IMR-90 (cell line): ENCODE data around the gene CUX1. TPM values are rescaled to one million over a fixed set of nuclear protein-coding genes. Genes with fewer than 3 reads are reported as not detected.

ENCODE experiments used
- ATAC-seq: fragments of 200-7000 bp; cut with Tn5 transposase; 2 replicates; pipeline ENCODE4 v1.9.1; 2020; ENCODE audit warnings: low read depth, mild to moderate bottlenecking, moderate library complexity
- BruUV-seq: library from RNA; stranded (reverse); fragments of 400-500 nt; replicated peaks from 2 replicates; lab custom pipeline; 2021; lab: Mats Ljungman, UMichigan
- CTCF ChIA-PET: fragments of 300-600 bp; formaldehyde crosslinking; extraction: SDS; loops from one replicate; lab custom pipeline; 2021; ENCODE audit warnings: antibody characterized with exemption; lab: Yijun Ruan, JAX
- POLR2A ChIA-PET: fragments of 300-600 bp; sonication (Branson Sonifier 250); formaldehyde crosslinking; loops from one replicate; lab custom pipeline; 2022; ENCODE audit warnings: antibody characterized with exemption; ENCODE audit not compliant: unreplicated experiment; lab: Charles Lee
- DNase-seq: peaks from one replicate; pipeline ENCODE4 v3.0.0; 2013
- H2AFZ ChIP-seq: replicated peaks from 2 replicates; pipeline ENCODE3; 2013; ENCODE audit warnings: low read length, mild to moderate bottlenecking; ENCODE audit not compliant: poor library complexity
- H2AK5ac ChIP-seq: 2 replicates; pipeline ENCODE4 v1.6.1; 2013; ENCODE audit warnings: low read depth, low read length, inconsistent platforms
- H2AK9ac ChIP-seq: replicated peaks from 2 replicates; pipeline ENCODE3; 2013; ENCODE audit warnings: mild to moderate bottlenecking, low read depth, low read length, moderate library complexity; ENCODE audit not compliant: poor library complexity
- H2BK120ac ChIP-seq: 2 replicates; pipeline ENCODE4 v1.6.1; 2013; ENCODE audit warnings: low read depth, low read length, inconsistent platforms
- H2BK15ac ChIP-seq: 3 replicates; pipeline ENCODE4 v1.6.1; 2013; ENCODE audit warnings: low read depth, low read length, inconsistent platforms
- H2BK20ac ChIP-seq: 2 replicates; pipeline ENCODE4 v1.6.1; 2013; ENCODE audit warnings: low read depth, mild to moderate bottlenecking, inconsistent platforms, low read length, moderate library complexity
- H2BK5ac ChIP-seq: 2 replicates; pipeline ENCODE4 v1.6.1; 2013; ENCODE audit warnings: mild to moderate bottlenecking, low read depth, low read length, inconsistent platforms; ENCODE audit not compliant: poor library complexity, severe bottlenecking
- H3K14ac ChIP-seq: replicated peaks from 2 replicates; pipeline ENCODE4 v1.6.1; 2013; ENCODE audit warnings: low read depth, low read length, inconsistent platforms
- H3K18ac ChIP-seq: 2 replicates; pipeline ENCODE4 v1.6.1; 2013; ENCODE audit warnings: low read depth, low read length, control low read depth
- H3K23ac ChIP-seq: 2 replicates; pipeline ENCODE4 v1.6.1; 2013; ENCODE audit warnings: low read depth, low read length, inconsistent platforms
- H3K27ac ChIP-seq: 2 replicates; pipeline ENCODE4 v1.5.1; 2013; ENCODE audit warnings: mild to moderate bottlenecking, control low read depth, low read length; ENCODE audit not compliant: insufficient read depth
- H3K27me3 ChIP-seq: 2 replicates; pipeline ENCODE4 v1.6.1; 2013; ENCODE audit warnings: low read length; ENCODE audit not compliant: control insufficient read depth, insufficient read depth
- H3K36me3 ChIP-seq: 2 replicates; pipeline ENCODE4 v1.6.1; 2013; ENCODE audit warnings: low read length, mixed read lengths; ENCODE audit not compliant: control insufficient read depth, insufficient read depth
- H3K4ac ChIP-seq: 2 replicates; pipeline ENCODE4 v1.6.1; 2013; ENCODE audit warnings: low read depth, low read length, inconsistent platforms
- H3K4me1 ChIP-seq: 2 replicates; pipeline ENCODE4 v1.6.1; 2013; ENCODE audit warnings: low read length, mixed read lengths; ENCODE audit not compliant: control insufficient read depth, insufficient read depth
- H3K4me2 ChIP-seq: 2 replicates; pipeline ENCODE4 v1.6.1; 2013; ENCODE audit warnings: low read depth, mild to moderate bottlenecking, control low read depth, low read length, moderate library complexity
- H3K4me3 ChIP-seq: 2 replicates; pipeline ENCODE4 v1.5.1; 2013; ENCODE audit warnings: low read depth, mild to moderate bottlenecking, control low read depth, low read length, moderate library complexity; ENCODE audit not compliant: insufficient read depth
- H3K56ac ChIP-seq: 2 replicates; pipeline ENCODE4 v1.6.1; 2013; ENCODE audit warnings: low read length, inconsistent platforms; ENCODE audit not compliant: insufficient read depth; ENCODE audit errors: extremely low read depth
- H3K79me1 ChIP-seq, 2 experiments: 2 replicates each; pipeline ENCODE4 v1.6.1; 2013; ENCODE audit warnings: low read length in 2 of 2, inconsistent platforms in 1 of 2, low read depth in 1 of 2
- H3K9ac ChIP-seq: 2 replicates; pipeline ENCODE4 v1.6.1; 2013; ENCODE audit warnings: low read depth, low read length, control low read depth
- H3K9me1 ChIP-seq: 2 replicates; pipeline ENCODE4 v1.6.1; 2013; ENCODE audit warnings: low read length, inconsistent platforms; ENCODE audit not compliant: insufficient read depth
- H3K9me3 ChIP-seq: 2 replicates; pipeline ENCODE4 v1.6.1; 2013; ENCODE audit warnings: low read length; ENCODE audit not compliant: control insufficient read depth, insufficient read depth
- H4K20me1 ChIP-seq: 2 replicates; pipeline ENCODE4 v1.6.1; 2013; ENCODE audit warnings: low read length, inconsistent platforms; ENCODE audit not compliant: insufficient read depth
- H4K5ac ChIP-seq: 2 replicates; pipeline ENCODE4 v1.6.1; 2013; ENCODE audit warnings: mild to moderate bottlenecking, low read depth, low read length, control low read depth
- H4K8ac ChIP-seq, 2 experiments: 2 replicates each; pipeline ENCODE4 v1.6.1; 2013; ENCODE audit warnings: low read depth in 2 of 2, low read length in 2 of 2, control low read depth in 1 of 2, inconsistent platforms in 1 of 2
- H4K91ac ChIP-seq: 2 replicates; pipeline ENCODE4 v1.6.1; 2013; ENCODE audit warnings: low read depth, low read length, inconsistent platforms; ENCODE audit not compliant: insufficient read depth
- CHD1 ChIP-seq: IDR thresholded peaks from 2 replicates; pipeline ENCODE4 v1.6.1; 2012; ENCODE audit warnings: low read depth, low read length, improper control_type of control experiment
- MAFK ChIP-seq: IDR thresholded peaks from 2 replicates; pipeline ENCODE4 v1.6.1; 2012; ENCODE audit warnings: low read depth, low read length, improper control_type of control experiment
- MAZ ChIP-seq: IDR thresholded peaks from 2 replicates; pipeline ENCODE4 v1.6.1; 2012; ENCODE audit warnings: low read depth, mild to moderate bottlenecking, low read length, improper control_type of control experiment, moderate library complexity, borderline replicate concordance
- POLR2A ChIP-seq: IDR thresholded peaks from 2 replicates; pipeline ENCODE4 v1.6.1; 2012; ENCODE audit warnings: mild to moderate bottlenecking, low read depth, low read length
- RAD21 ChIP-seq: IDR thresholded peaks from 2 replicates; pipeline ENCODE4 v1.6.1; 2012; ENCODE audit warnings: low read length, improper control_type of control experiment
- WGBS, 2 experiments: methylation state at CpG; one replicate each; pipeline versions ENCODE4 v1.1.5 to v1.1.7; 2013; ENCODE audit warnings: missing lambda C conversion rate in 2 of 2; ENCODE audit not compliant: insufficient read length in 1 of 2; ENCODE audit errors: extremely low coverage in 2 of 2; 5-methylcytosine and 5-hydroxymethylcytosine counted together
- dilution Hi-C: fragments of 300-500 bp; cut with HindIII; formaldehyde crosslinking; loops from one replicate; pipeline ENCODE4 v1.14.3; 2018; ENCODE audit warnings: low sequenced_read_pairs; ENCODE audit not compliant: unreplicated experiment
- in situ Hi-C: fragments of 300-500 bp; cut with MboI; formaldehyde crosslinking; loops from 3 replicates; pipeline ENCODE4 v1.14.3; 2019; ENCODE audit warnings: low sequenced_read_pairs, inconsistent platforms, mixed read lengths
- intact Hi-C: fragments of 100-400 bp; cut with micrococcal nuclease; formaldehyde crosslinking; loops from 2 replicates; pipeline ENCODE4 v1.10.0; 2022
- polyA plus RNA-seq, 3 experiments: library from polyadenylated mRNA; depleted of rRNA; stranded (reverse); fragments of >200 nt; gene quantifications; 2 replicates each; pipeline ENCODE4 v1.2.3, GENCODE V29; 2012; ENCODE audit warnings: low replicate concordance in 1 of 3
- total RNA-seq: library from RNA; depleted of rRNA; stranded (reverse); fragments of >200 nt; gene quantifications from 2 replicates; pipeline ENCODE4 v1.2.3, GENCODE V29; 2012

CUX1 gene
- total and polyA plus RNA-seq, 2 of the 4 experiments (the other 2 are of a cell fraction), result 19.7 to 46.4 TPM

GRCh38 chr7:102106625-102107024, 289.2 kb downstream of the CUX1 start:
- no TSS peak for BruUV-seq
- Histone ChIP-seq H3K4me3 (no peak overlapping the region), H2AK5ac (no peak overlapping the region), H4K8ac (no peak overlapping the region), H4K91ac (no peak overlapping the region), H3K56ac (no peak overlapping the region), H3K36me3 (peaks cover 27% of the 10 kb centered on the region), H4K20me1 (no peaks in the 10 kb centered on the region), H3K14ac (no peak overlapping the region), H2BK20ac (no peak overlapping the region), H3K4me1 (no peaks in the 10 kb centered on the region), H3K27me3 (no peaks in the 10 kb centered on the region), H4K5ac (no peak overlapping the region), H3K9me1 (0 out of 2 replicates have a peak, but pooled peaks cover 4% of the 10 kb centered on the region), H3K9me3 (no peaks in the 10 kb centered on the region), H3K27ac (no peak overlapping the region), H2AFZ (peak overlapping the region; percentile 8), H3K23ac (no peak overlapping the region), H2AK9ac (peak overlapping the region; percentile 37), H3K18ac (no peak overlapping the region), H2BK120ac (no peak overlapping the region), H2BK15ac (no peak overlapping the region), H2BK5ac (no peak overlapping the region), H3K4me2 (no peak overlapping the region), H3K9ac (no peak overlapping the region), H3K4ac (no peak overlapping the region), H3K79me1 (peaks cover 0 to 5% of the 10 kb centered on the region in 2 experiments; a peak in 2 of 4 replicates)
- POLR2A ChIA-PET, result no interaction called here
- in situ Hi-C loops (no loop called here), intact Hi-C loops (no loop called here), dilution Hi-C loops (no loop called here)
- ATAC-seq (peak; percentile 24; the same call in 1 of the 2 replicates), DNase-seq (no peak)
- WGBS, 2 experiments, result 90% methylated on average over 2 of the region's 5 CpGs; no CpG with 5 or more reads in 1 of the 2 experiments
- TF ChIP-seq POLR2A, result no peak
- TF ChIP-seq MAZ, result no peak
- TF ChIP-seq RAD21, result no peak
- no peak for TF ChIP-seq CHD1
- no peak for TF ChIP-seq MAFK
- CTCF ChIA-PET, result no interaction called here
